HepG2 (cell line): ENCODE results near the gene MDP1. TPM values are rescaled to one million over a fixed set of nuclear protein-coding genes. Genes with fewer than 3 reads are reported as not detected.

Source experiments
- AKNA ChIP-seq: sonication (generic); formaldehyde crosslinking; IDR thresholded peaks from 2 replicates; pipeline ENCODE4 v1.4.0; 2020; ENCODE audit warnings: missing genetic modification reagents, borderline replicate concordance
- DPF2 ChIP-seq: sonication (generic); formaldehyde crosslinking; IDR thresholded peaks from 2 replicates; pipeline ENCODE4 v1.4.0; 2020; ENCODE audit warnings: mild to moderate bottlenecking, low read depth, missing genetic modification reagents, borderline replicate concordance
- ETV5 ChIP-seq: IDR thresholded peaks from 2 replicates; pipeline ENCODE4 v1.6.1; 2018; ENCODE audit warnings: missing biosample characterization, missing genetic modification reagents, inconsistent platforms, borderline replicate concordance
- GPBP1L1 ChIP-seq: sonication (generic); formaldehyde crosslinking; IDR thresholded peaks from 2 replicates; pipeline ENCODE4 v1.5.0; 2020; ENCODE audit warnings: mild to moderate bottlenecking, missing genetic modification reagents
- KLF6 ChIP-seq: IDR thresholded peaks from 2 replicates; pipeline ENCODE4 v1.8.0; 2016; ENCODE audit warnings: missing biosample characterization, missing genetic modification reagents
- LBX2 ChIP-seq: sonication (generic); formaldehyde crosslinking; IDR thresholded peaks from 2 replicates; pipeline ENCODE4 v1.5.0; 2020; ENCODE audit warnings: missing genetic modification reagents, mild to moderate bottlenecking, borderline replicate concordance
- NR2F2 ChIP-seq: IDR thresholded peaks from 2 replicates; pipeline ENCODE4 v1.6.1; 2012; ENCODE audit warnings: low read depth, inconsistent platforms, borderline replicate concordance
- NR3C1 ChIP-seq: sonication (generic); formaldehyde crosslinking; IDR thresholded peaks from 2 replicates; pipeline ENCODE4 v1.4.0; 2020; ENCODE audit warnings: missing genetic modification reagents
- PATZ1 ChIP-seq: sonication (generic); formaldehyde crosslinking; IDR thresholded peaks from 2 replicates; pipeline ENCODE4 v1.4.0; 2020; ENCODE audit warnings: missing genetic modification reagents
- SETDB1 ChIP-seq: sonication (generic); formaldehyde crosslinking; IDR thresholded peaks from 2 replicates; pipeline ENCODE4 v1.5.1; 2020; ENCODE audit warnings: missing genetic modification reagents, mild to moderate bottlenecking, borderline replicate concordance
- SRSF9 ChIP-seq: fragments of 200-400 bp; formaldehyde crosslinking; IDR thresholded peaks from 2 replicates; pipeline ENCODE4 v1.6.1; 2018; ENCODE audit warnings: borderline replicate concordance, mild to moderate bottlenecking, low read depth, low read length; ENCODE audit not compliant: insufficient read depth, poor library complexity, severe bottlenecking
- TEAD3 ChIP-seq: optimal IDR thresholded peaks from 2 replicates; pipeline ENCODE3; 2016; ENCODE audit warnings: borderline replicate concordance
- ZNF101 ChIP-seq: sonication (generic); formaldehyde crosslinking; IDR thresholded peaks from 2 replicates; pipeline ENCODE4 v1.4.0; 2020; ENCODE audit warnings: mild to moderate bottlenecking, low read depth, missing genetic modification reagents, borderline replicate concordance
- ZNF124 ChIP-seq: sonication (generic); formaldehyde crosslinking; IDR thresholded peaks from 2 replicates; pipeline ENCODE4 v1.4.0; 2020; ENCODE audit warnings: missing genetic modification reagents
- ZNF572 ChIP-seq: sonication (generic); formaldehyde crosslinking; IDR thresholded peaks from 2 replicates; pipeline ENCODE4 v1.5.1; 2020; ENCODE audit warnings: mild to moderate bottlenecking, missing genetic modification reagents
- polyA plus RNA-seq, 8 experiments: library from polyadenylated mRNA; depleted of rRNA in 3 of 8; stranded (reverse) in 7 of 8; unstranded in 1 of 8; fragments of >200 nt; fragmentation: Illumina TruSeq in 4 of 8; extraction: Trizol in 4 of 8; gene quantifications; 2 replicates each; pipeline versions ENCODE4 v1.2.1 to v1.2.3, GENCODE V29; 2011 to 2016; ENCODE audit warnings: low read depth in 4 of 8, missing spikeins in 1 of 8, mixed read lengths in 1 of 8; ENCODE audit not compliant: insufficient read depth in 1 of 8
- total RNA-seq, 5 experiments: library from RNA; depleted of rRNA; stranded (reverse); fragments of >200 nt; fragmentation: Illumina TruSeq; extraction: Trizol; gene quantifications; 2 replicates each; pipeline ENCODE4 v1.2.3, GENCODE V29; 2016; ENCODE audit warnings: low read depth in 1 of 5

Gene MDP1
- total and polyA plus RNA-seq, 2 of the 13 experiments (the other 11 are each of a cell fraction or from before 2014, with no cell fraction given) = 44.1 to 48.7 TPM

GRCh38 chr14:24232645-24233537 lies 17.0 kb upstream of the MDP1 start, which contains the start of gene GMPR2 (continued):
- TF ChIP-seq PATZ1 (CRISPR knock-in tag) (peak; percentile 74; the same call in 1 of the 2 replicates), ZNF101 (CRISPR knock-in tag) (peak; percentile 20; the same call in 1 of the 2 replicates), ZNF124 (no peak), LBX2 (peak; percentile 37; the same call in 1 of the 2 replicates), SRSF9 (no peak), SETDB1 (no peak; the same call in 1 of the 2 replicates), NR3C1 (CRISPR knock-in tag) (no peak), ZNF572 (peak; percentile 52; the same call in 1 of the 2 replicates), GPBP1L1 (no peak), TEAD3 (peak; percentile 82), DPF2 (CRISPR knock-in tag) (peak; percentile 86; the same call in 1 of the 2 replicates), KLF6 (CRISPR knock-in tag) (peak; percentile 67; the same call in 1 of the 2 replicates), NR2F2 (no peak), AKNA (peak; percentile 50; the same call in 1 of the 2 replicates), ETV5 (CRISPR knock-in tag) (peak; percentile 85)
